Stimulated activated CD8-positive, alpha-beta memory T cell treated with anti-CD3 and anti-CD28 coated beads, Interleukin-15, amount 100 ng/mL, for 24 hours (primary cell): ENCODE results near the gene SCN8A.
"Not testable (repeated sequence)": the region's sequence is repeated elsewhere in the genome, so short reads cannot be mapped to it uniquely, and the experiment has no call there.

ENCODE experiments used
- DNase-seq: peaks from one replicate; pipeline ENCODE4 v3.0.0-alpha.2; 2020; ENCODE audit warnings: low read depth

The SCN8A gene

DNA sequence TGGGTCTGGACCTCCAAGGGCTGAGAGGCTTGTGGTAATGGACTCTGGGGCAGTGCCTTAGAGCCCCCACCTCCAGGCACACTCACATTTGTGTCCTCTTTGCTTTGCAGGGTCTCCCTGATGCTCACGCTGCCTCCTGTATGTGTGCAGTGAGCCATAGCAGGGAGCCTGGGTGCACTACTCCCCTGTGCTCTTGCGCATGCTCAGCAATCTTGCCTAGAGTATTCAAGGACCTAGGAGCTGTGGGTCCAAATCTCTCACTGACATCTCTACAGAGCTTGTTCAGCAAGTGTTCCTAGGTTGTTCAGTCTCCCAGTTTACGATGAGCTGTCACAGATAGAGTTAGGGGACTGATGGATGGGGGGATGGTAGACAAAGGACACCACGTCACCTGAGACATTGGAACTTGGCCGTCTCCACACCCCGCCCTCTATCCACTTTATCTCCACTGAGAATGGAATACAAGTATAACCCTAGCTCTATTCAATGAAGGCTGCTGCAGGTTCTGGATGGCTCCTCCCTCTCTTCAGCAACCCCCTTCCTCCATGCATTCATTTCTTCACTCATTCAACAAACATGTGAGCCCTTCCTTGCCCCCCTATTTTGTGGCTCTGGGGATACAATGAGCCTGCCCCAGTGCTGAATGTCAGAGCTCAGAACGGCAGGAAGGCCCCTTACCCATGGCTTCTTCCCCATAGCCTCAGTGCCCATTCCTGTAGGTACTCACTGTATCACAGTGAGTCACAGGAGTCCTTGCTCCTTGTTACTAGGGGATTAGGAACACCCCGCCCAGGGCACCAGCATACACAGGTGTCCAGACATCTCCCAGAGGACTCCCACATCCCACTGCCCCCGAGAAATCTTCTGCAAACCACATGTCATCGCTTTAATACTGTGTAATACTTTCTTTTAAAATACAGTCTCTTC lies 226.3 kb downstream of the SCN8A start:
- DNase-seq = no peak

DNA sequence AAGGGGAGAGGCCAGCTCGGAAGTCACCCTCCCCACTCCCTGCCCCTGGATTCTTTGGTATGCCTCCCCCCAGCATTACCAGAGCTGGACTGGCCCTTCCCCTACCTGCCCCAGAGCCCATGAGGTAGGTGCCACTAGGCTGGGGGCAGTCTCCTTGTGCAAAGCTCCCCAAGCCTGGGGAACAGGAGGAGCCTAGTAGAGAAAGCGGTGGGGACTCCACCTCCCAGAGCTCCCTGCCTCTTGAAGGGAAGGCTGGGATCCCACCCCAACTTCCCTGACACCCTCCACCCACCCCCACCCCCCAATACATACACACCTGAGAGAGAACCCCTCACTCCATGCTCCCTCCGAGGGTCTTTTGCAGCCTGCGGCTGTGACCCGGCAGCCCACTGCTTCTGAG lies 227.1 kb downstream of the SCN8A start:
- no peak for DNase-seq

DNA sequence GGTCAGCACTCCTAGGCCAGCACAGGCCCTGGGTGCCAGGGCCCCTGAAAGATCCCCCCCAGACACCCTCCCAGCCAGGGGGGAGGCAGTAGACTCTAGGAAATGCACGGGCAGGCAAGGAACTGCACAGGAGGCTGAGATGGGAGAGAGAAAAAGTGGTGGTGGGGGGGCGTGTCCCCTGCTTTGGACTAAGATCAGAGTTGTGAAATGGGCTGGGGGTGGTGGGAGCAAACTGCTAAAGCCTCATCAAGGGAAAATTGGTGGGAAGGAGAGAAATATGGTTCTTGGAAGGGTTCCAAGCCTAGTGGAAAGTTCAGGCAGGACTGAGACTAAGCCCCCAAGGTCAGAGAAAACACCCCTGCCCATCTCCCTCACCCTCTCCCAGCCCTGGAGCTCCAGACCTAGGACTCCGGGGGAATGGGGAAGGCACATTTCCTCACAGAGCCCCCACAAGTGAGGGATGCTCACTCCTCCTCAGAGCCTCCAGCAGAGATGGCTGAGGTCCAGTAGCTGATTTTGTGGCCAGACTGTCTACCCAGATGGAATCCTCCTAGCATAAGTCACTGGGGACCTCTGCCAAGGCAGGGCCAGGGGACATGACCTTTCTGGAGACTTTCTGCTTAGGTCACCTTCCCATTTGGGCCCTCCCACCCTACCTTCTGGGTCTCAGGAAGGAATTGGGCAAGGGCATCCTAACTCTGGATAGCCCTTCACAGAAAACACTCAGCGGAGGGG lies 227.7 kb downstream of the SCN8A start:
- DNase-seq = no peak

DNA sequence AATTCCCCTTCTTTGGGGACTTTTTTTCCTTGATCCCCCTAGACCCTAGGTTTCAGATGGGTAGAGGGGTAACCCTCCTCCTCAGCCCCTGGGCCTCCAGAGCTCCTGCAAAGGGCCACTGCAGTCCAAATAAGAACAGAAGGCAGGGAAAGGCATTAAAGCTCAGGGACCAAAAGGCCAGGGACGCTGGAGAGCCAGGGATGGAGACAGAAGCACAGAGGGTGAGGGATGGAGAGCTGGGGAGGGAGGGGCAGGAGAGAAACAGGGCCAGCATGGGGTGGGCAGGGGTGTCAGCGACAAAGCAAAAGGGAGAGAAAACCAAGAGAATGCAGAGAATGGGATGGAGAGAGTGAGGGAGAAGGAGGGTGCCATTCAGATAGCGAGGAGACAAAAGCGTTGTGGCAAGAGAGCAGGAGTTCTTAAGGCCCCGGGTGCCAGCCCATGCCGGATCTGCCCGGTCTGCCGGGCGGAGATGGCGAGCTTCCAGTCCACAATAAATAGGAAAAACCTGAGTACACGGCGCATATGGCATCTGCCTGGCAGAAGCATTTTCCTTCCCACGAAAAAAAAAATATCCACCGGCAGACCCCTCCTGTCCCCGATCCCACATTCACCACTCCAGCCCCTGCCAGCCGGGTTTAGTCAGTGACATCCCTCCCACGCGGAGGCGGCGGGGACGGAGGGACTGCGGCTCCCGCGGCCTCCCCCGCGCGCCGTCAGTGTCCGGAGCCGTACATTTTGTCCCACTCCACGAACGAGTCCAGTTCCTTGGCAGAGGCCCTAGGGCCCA lies 228.9 kb downstream of the SCN8A start:
- no peak for DNase-seq

DNA sequence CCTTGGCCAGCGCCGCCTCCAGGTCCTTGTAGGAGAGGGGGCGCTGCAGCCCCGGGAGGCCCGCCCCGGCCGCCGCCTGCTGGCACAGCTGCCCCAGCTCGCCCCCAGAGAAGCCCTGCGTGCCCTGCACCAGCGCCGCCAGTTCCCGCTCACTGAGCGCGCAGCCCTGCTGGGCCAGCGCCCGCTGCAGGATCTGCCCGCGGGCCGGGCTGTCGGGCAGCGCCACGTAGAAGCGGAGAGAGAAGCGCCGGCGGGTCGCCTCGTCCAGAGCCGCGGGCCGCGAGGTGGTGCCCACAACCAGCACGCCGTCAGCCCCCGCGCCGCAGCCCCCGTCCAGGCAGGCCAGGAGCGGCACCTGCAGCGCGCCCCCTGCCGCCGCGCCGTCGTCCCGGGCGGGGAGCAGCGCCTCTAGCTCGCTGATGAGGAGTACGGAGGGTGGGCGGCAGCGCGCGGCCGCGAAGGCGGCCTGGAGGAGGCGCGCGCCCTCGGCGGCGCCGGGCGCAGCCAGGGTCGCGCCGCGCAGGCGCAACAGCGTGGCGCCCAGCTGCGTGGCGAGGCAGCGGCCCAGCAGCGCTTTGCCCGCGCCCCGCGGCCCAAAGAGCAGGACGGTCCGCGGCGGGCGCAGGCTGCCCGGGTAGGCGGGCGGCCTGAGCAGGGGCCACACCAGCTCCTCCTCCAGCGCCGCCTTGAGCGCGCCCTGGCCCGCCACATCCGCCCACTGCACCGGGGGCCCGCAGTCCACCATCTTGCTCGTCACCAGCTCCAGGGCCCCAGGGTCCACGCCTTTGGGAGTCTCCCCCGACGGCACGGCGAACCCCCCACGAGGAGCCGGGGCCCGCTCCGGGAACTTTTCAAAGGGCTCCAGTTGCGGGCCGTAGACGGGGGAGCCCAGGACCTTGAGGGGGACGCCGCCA lies 229.8 kb downstream of the SCN8A start:
- peak; percentile 66 for DNase-seq

DNA sequence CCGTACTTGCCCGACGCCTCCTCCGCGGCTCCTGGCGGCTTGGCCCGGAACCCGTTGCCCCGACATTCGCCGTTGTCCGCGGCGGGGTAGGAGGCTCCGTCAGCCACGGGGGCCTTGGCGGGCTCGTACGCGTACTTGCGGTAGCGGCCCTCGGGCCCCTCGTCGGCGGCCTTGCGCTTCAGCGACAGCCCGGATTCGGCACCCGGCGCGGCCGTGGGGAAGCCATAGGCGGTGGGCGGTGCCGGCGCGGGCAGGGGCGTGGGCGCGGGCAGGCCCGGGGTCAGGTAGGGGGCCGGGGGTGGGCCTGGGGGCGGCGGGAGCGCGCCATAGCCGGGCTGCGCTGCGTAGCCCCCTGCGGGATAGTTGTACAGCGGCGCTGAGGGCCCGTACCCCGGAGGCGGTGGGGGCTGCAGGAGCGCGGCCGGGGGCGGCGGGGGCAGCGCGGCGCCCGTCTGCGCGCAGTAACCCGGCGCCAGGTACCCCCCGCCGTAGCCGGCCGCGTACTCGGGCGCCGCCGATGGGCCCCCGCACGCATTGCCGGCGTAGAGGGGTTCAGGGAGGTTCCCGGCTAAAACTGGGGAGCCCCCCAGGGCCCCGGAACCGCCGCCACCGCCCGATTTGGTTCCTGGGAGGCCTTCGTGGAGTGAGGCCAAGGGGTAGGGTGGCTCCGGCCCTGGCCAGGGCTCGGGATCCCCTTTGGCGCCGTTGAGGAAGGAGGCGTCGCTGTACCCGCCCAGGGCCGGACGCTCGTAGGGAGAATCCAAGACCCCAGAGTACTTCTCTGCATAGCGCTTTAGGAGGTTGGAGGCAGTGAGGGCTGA lies 230.6 kb downstream of the SCN8A start:
- no peak for DNase-seq

DNA sequence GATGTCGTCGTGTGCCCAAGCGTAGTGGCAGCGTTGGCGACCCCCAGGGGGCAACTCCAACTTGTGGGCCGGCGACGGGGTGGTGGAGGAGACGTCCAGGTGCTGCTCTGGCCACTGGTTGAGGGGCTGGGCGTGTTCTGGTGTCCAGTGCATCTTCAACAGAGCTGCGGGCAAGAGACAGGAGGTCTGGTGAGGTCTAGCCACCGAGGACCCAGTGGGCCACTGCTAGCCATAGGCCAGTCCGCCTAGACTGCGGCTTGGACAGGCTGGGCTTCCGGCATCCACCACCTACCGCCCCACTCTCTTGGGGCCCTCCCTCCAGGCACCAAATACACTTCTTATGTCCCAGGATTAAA lies 231.2 kb downstream of the SCN8A start:
- DNase-seq = no peak

DNA sequence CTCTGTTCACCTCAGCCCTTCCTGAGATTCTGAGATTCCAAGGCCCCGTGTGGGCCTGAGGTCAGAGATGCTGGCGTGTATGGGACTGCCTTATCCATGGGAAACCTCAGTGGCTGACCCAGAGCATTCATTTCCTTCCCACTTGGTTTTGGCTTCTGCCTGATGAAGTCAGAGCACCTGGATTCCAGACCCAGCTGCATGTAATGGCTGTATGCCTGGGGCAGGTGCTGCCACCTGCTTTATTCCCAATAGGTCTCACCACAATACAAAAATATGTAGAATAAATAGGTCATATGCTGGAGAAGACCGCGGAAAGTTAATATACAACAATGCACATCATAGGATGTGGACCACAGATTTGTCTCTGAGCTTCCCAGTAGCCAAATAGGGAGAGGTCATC lies 231.9 kb downstream of the SCN8A start:
- no peak for DNase-seq

DNA sequence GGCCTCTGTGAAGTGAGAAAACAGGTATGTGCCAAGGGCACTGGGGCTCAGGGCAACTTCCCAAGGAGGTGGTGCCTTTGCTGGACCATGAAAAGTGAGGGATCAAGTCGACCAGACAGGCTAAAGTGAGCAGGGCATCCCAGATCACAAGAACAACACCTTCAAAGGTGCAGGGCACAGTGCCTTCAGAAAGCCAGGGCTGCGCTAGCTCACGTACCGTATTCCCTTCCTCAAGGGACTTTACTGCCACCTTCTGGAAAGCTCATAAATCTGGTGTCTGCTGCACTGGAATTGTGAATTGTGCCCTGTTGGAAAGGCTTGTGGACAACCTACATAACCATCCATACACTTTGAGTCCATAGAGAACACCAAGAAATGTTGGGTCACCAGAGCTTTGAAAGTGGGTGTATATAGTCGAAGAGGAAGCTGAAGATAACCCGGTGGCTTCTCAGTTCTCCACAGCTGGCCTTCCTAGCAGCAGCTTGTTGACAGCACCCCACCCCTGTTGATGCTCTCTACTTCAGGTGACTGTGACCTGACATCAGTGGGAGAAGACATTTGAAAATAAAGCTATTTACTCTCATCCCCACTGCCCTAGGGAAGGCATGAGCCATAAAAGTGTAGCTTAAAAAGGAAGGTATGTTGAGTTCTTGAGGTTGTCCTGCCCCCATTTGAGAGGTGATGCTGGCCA lies 233.0 kb downstream of the SCN8A start:
- no peak for DNase-seq

DNA sequence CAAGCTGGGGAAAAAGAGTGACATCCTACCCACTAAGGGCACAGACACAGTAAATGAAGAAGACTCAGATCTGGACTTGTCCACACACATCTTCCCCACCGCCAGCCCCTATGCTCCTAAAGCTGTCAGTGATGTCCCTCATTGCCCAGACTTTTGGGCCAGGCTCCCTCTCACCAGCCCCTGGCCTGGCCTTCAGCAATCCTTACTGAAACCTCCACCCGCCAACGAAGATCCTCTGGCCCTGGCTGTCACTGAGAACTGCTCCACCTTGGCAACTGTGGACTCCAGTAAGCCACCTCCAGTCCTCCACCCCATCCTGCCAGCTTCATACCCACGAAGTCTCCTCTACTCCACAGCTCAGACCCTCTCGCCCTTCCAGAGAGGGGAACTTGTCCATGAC lies 234.2 kb downstream of the SCN8A start:
- DNase-seq = no peak

DNA sequence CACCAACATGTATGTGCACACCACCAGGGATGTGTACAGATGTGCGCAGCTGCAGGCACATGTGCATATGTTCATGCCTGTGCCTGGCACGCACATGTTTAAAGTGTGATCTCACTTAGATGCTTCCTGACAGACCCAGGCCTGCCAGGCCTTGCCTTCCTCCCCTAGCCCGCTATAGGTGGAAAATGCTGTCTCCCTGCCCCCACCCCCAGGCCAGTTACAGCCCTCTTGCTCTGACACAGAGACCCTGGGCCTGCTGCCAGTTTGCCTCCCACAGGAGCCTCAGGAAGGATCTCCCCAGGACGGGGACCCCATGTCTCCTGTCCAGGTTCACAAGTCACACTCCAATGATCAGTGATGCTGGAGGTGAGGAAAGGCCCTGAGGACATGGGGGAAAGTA lies 235.8 kb downstream of the SCN8A start:
- no peak for DNase-seq

DNA sequence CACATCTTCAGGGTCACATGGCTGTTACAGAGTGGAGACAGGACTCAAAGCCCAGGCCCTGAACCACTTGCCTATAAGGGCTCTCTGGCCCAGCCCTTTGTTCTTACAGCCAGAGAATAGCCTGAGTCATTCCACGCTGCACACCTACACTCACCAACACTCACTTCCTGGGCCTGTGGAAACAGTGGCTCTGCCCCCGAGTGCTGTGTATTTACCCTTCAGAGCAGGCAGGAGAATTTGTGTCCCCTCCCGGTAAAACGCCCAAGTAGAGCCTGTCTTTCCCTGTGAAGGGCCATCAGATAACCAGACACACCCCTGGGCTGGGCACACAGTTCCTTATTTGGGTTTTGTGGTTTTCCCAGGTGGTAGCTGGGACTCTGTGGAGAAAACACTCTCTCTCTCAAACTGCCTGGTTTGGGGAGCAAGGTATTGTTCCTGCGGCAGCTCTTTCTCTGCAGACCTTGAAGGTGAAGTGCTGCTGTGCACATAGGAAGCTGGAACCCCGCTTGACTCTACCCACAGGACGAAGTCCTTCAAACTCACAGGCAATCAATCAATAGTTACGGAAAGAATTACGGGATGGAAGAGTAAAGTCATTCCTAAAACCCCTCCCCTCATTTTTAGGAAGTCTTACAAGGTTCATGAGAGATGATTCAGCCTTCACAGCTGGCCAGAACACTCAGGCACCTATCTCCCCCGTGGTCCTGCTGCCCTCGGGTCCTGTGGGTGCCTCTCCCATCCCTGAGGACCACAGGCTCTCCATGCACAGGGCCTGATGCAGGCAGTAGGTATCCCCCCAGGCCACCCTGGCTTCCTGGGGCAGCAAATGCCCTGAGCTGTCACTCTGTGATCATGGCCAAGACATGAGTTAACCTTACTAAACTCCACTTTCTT lies 237.1 kb downstream of the SCN8A start:
- no peak for DNase-seq

DNA sequence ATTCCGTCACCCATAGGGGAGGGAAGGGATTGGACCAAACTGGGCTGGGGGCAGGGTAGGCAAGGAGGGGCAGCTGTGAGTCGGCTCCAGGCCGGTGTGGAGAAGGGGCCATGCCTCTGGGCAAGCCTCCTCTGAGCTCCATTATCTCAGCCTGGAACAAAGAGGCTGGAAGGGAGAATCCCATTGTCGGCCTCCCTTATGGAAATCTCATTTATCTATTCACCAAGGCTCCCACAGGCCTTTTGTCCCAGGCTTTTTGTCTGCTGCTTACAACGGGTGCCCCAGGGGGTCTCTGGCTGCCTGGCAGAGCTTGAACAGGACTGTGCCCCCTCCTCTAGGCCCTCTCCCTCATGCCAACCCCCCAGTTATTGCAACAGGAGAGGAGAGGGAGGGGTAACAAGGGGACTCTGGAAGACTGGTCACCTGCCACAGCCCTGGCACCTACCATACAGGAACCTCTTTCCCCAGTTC lies 238.0 kb downstream of the SCN8A start:
- no peak for DNase-seq

DNA sequence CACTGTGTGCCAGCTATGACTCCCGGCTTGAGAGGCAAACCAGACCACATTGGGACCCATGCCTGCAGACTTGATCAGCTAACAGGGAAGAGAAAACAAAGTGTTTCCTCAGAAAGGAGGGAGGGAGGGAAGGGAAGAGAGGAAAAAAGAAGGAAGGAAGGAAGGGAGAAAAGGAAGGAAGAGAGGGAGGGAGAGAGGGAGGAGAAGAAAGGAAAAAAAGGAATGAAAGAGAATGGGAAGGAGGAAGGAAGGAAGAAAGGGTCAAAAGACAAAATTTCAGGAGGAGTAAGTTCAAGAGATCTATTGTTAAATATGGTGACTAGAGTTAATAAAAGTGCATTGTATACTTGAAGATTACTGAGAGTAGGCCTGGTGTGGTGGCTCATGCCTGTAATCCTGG lies 238.6 kb downstream of the SCN8A start:
- DNase-seq = no peak

DNA sequence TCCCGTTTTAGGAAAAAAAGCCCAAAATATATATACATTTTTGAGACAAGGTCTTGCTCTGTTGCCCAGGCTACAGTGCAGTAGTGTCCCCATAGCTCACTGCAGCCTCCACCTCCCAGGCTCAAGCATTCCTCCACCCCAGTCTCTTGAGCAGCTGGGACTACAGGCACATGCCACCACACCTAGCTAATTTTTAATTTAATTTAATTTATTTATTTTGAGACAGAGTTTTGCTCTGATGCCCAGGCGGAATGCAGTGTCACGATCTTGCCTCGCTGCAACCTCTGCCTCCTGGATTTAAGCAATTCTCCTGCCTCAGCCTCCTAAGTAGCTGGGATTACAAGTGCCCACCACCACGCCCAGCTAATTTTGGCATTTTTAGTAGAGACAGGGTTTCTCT lies 240.8 kb downstream of the SCN8A start:
- DNase-seq = not testable (repeated sequence)

DNA sequence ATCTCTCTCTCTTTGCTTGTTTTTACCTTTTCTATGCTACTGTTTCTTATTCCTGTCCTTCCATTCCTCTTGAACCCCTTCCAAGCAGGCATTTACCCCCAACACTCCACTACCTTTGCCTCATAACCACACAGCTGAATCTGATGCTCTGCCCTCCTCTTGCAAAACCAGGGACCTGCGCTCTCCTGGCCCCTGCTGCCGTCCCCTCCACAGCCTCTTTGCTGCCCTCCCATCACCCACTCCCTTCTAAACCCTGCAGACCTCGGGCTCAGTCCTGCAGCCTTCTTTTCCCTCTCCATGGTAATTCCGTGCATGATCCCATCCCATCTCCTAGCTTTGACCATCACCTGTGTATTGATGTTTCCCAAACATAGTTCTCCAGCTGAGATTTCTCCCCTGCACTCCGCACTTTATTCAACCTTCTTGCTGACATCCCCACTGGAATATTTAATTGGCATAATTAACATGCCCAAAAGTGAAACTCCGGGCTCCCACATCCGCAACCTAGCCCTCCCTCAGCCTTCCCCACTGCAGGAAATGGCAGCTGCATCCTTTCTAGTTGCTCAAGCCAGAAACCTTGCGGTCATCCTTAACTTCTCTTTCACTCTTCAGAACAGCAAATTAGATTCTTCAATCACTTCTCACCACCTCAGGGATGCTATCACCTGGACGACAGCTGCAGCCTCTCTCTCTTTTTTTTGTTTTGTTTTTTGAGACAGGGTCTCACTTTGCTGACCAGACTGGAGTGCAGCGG lies 241.5 kb downstream of the SCN8A start:
- no peak for DNase-seq

DNA sequence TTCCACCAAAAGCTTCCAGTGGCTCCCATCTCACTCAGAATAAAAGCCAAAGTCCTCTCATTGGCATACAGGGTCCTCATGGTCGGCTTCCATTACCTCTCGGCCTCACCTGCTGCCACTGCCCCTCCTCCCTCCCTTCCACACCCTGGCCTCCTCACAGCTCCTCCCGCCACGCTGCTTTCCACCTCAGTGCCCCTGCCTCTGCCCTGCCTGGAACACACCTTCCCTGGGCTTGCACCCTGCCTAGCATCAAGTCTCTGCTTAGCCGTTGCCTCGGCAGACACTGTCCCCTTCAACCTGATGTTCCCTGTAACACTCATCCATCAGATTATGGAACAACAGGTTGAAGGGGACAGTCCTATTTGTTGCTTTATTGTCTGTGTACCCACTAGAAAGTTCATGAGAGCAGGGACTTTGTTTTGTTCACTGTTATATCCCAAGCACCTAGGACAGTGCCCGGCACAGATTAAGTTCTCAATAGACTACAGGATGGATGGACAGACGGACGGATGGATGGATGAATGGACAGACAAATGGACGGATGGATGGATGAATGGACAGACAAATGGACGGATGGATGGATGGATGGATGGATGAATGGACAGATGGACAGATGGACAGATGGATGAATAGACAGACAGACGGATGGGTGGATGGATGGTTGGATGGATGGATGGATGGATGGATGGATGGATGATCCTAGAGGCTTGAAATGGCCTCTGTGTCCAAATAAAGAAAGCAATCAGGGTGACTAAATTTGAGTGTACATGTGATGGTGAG lies 242.6 kb downstream of the SCN8A start:
- DNase-seq = no peak
